ENCODE data around the gene RHO.
A peak's percentile ranks its signal among the peaks of the same experiment; 100 is the strongest.
"Not testable (repeated sequence)": the region's sequence is repeated elsewhere in the genome, so short reads cannot be mapped to it uniquely, and the experiment has no call there.

Gene RHO

DNA sequence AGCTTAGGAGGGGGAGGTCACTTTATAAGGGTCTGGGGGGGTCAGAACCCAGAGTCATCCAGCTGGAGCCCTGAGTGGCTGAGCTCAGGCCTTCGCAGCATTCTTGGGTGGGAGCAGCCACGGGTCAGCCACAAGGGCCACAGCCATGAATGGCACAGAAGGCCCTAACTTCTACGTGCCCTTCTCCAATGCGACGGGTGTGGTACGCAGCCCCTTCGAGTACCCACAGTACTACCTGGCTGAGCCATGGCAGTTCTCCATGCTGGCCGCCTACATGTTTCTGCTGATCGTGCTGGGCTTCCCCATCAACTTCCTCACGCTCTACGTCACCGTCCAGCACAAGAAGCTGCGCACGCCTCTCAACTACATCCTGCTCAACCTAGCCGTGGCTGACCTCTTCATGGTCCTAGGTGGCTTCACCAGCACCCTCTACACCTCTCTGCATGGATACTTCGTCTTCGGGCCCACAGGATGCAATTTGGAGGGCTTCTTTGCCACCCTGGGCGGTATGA is at the start of gene RHO:
Gene RHO (plus strand): TSS at position 51 of the 512 bp plus-strand sequence. CDS start 95 bp downstream, at position 146.
- DNase-seq (ENCODE audit: low read depth in 2 of 2) = no peak

GRCh38 chr3:129481225-129481765 is 47.1 kb upstream of the RHO start:
- DNase-seq (ENCODE audit: low read depth in 2 of 2) = not testable (repeated sequence)

GRCh38 chr3:129481766-129482332 is 46.6 kb upstream of the RHO start:
- no peak for DNase-seq (ENCODE audit: low read depth in 2 of 2)

DNA sequence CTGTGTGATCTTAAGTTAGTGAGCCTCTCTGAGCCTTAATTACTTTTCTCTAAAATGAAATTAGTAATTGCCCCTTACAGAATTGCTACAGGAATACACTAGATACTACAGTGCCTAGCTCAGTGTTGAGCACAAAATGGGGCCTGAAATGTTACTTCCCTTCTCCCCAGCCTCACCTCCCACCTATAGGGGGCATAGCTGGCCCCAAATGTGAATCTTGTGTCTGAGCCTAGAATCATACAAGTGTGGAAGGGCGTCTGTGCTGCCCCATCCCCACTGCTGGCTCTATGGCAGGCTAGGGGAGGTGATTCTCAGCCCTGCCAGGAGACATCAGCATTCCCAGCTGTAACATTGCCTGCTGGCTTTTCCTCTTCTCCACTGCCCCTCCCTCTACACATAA is 45.7 kb upstream of the RHO start:
- no peak for DNase-seq (ENCODE audit: low read depth in 2 of 2)

GRCh38 chr3:129483870-129484269 is 44.6 kb upstream of the RHO start:
- no peak for DNase-seq (ENCODE audit: low read depth in 2 of 2)

GRCh38 chr3:129485146-129485545 is 43.3 kb upstream of the RHO start:
- not testable (repeated sequence) for DNase-seq (ENCODE audit: low read depth in 2 of 2)

GRCh38 chr3:129485721-129486663 is 42.4 kb upstream of the RHO start:
- no peak for DNase-seq (ENCODE audit: low read depth in 2 of 2)

DNA sequence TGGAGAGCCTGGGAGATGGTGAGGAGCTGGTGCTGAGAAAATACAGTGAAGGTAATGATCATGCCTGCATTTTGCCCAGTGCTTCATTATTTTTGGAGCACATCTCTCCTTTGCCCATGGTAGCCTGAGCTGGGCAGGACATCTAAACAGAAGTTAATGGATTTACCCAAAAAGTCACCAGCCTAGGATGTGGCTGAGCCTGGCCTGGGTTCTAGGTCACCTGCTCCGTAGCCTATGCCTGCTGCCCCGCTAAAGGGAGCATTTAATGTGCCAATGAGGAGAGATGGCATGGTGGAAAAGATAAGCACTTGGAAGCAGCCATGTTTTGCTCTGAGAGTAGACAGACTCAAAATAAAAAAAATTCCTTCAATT is 41.8 kb upstream of the RHO start:
- DNase-seq (ENCODE audit: low read depth in 2 of 2) = no peak

DNA sequence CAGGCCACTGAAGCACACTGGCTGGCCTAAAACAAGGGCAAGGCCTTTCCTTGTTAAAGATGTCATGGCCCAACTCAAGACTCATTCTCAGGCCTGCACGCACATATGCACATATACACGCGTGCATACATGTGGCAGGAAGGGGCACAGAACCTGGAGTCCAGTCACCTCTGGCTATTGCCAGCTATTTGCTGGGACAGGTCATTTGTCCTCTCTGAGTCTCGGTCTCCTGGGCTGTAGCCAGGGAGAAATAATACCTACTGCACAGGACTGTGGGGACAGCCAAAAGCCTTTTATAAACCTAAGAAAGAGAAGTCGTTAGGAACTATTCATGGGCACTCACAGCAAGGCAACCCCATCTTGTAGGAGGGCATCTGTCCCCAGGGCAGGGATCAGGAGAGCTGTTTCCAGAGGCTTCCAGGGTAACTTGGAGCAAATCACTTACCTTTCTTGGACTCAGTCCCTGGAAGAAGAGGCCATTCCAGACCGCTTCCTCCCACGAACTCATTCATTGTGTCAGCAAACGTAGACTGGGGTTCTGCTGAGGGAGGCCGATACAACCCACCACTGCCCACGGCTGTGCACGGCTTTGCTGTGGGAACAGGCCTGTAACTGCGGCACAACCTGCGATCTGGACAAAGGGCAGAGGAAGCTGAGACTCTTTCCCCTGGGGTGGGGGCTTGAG is 41.1 kb upstream of the RHO start:
- no peak for DNase-seq (ENCODE audit: low read depth in 2 of 2)

GRCh38 chr3:129487868-129488335 is 40.5 kb upstream of the RHO start:
- not testable (repeated sequence) for DNase-seq (ENCODE audit: low read depth in 2 of 2)

GRCh38 chr3:129489258-129489657 is 39.2 kb upstream of the RHO start:
- not testable (repeated sequence) for DNase-seq (ENCODE audit: low read depth in 2 of 2)

- DNase-seq (ENCODE audit: low read depth in 2 of 2) = peak; percentile 6 to 25
Measured at GRCh38 chr3:129490273-129490675, 38.2 kb upstream of the RHO start.

- DNase-seq (ENCODE audit: low read depth in 2 of 2) = not testable (repeated sequence)
Measured at GRCh38 chr3:129491077-129491476, 37.4 kb upstream of the RHO start.

- DNase-seq (ENCODE audit: low read depth in 2 of 2) = no peak
Measured at GRCh38 chr3:129491794-129492193, 36.6 kb upstream of the RHO start.

DNA sequence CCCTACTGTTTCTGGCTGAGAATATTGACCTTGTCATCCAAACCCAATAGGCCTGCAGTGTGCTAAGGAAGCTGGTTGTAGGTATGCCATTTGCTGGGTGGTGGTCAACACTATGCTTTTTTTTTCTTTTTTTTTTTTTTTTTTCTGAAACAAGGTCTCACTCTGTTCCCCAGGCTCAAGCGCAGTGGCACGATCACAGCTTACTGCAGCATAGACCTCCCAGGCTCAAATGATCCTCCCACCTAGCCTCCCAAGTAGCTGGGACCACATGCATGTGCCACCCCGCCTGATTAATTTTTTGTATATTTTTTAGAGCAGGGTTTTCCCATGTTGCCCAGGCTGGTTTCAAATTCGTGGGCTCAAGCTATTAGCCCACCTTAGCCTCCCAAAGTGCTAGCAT is 35.7 kb upstream of the RHO start:
- no peak for DNase-seq (ENCODE audit: low read depth in 2 of 2)

GRCh38 chr3:129493206-129493605 is 35.2 kb upstream of the RHO start:
- no peak for DNase-seq (ENCODE audit: low read depth in 2 of 2)

- DNase-seq (ENCODE audit: low read depth in 2 of 2) = not testable (repeated sequence)
Measured at GRCh38 chr3:129494499-129494898, 33.9 kb upstream of the RHO start.

DNA sequence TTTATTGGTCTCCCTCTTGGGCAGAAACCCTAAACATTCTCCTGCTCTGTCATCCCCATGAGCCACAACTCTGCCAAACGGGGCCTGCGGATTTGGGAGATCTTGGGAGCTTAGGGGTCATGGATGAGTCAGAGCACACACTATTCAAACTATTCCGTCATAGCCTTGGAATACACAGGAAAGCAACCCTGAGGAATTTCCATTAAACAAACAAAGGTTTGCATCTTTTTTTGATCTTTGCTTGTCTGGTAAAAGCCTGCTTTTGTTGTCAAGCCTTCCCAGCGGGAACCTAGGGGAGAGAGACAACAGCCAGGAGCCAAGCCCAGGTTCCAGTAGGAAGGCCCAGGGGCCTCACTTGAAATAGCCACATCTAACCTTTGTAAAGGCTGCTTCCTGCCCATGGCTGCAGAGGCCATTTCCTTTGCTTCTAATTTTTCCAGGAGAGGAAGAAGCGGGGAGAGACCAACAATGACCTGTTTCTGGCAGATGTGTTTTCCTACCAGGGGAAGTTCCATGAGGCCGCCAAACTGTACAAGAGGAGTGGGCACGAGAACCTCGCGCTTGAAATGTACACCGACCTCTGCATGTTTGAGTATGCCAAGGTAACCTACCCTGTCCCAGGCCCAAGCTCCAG is 33.3 kb upstream of the RHO start:
- DNase-seq (ENCODE audit: low read depth in 2 of 2) = not testable (repeated sequence)

- DNase-seq (ENCODE audit: low read depth in 2 of 2) = not testable (repeated sequence)
Measured at GRCh38 chr3:129497876-129498275, 30.6 kb upstream of the RHO start.

DNA sequence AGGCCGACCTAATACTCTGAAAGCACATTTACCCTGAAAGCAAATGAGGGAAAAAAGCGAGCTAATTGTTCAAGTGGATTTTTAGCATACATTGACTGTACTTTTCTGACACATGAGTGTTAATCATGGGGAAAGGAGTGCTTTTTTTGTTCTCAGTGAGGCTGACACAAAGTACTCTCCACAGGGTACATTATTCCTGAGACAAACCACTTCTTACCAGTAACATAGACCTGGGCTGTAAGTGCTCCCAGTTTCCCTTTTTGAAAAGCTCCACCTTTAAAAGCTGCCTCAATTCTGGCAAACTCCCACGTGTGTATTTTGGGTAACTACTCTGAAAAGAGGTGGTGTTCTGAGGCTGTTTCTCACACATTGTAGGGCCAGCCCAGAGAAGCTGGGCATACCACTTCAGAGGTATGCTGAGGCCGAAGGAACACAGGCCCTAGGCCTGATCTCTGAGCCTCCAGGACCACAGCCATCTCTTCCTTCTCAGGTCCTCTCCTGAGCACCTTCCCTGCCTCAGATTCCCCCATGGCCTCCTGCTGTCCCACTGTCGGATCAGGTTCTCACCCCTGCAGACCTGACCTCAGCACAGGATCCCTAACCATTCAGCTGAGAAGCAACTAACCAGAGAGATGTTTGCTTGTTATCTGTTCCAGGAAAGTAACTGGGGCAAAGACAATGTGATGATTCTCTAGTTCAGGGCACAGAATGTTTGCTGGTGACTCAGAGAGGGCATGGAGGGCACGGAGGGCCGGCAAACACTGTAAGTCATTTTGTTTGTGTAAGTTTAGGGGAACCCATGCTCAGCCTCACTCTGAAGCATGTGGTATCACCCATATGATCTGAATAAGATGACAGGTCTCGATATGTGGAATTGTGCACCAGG is 29.6 kb upstream of the RHO start:
- not testable (repeated sequence) for DNase-seq (ENCODE audit: low read depth in 2 of 2)
